Gastroesophageal sphincter (tissue), 3 donors: ENCODE data around the gene TAL2.

ENCODE experiments used
- CTCF ChIP-seq, 4 experiments: fragments of 200-600 bp in 2 of 4; fragments of 450-650 bp in 2 of 4; sonication (generic) in 1 of 4; IDR thresholded peaks; one replicate each; pipeline ENCODE4 v1.5.1; 2017 to 2019; ENCODE audit warnings: antibody characterized with exemption in 4 of 4, mild to moderate bottlenecking in 2 of 4, moderate library complexity in 2 of 4
- EP300 ChIP-seq: sonication (generic); formaldehyde crosslinking; IDR thresholded peaks from one replicate; pipeline ENCODE4 v1.6.1; 2017; ENCODE audit warnings: antibody characterized with exemption, mild to moderate bottlenecking
- POLR2A ChIP-seq, 2 donors: fragments of 450-650 bp; IDR thresholded peaks; one replicate each; pipeline ENCODE4 v1.6.1; 2017; ENCODE audit warnings: antibody characterized with exemption in 2 of 2, mild to moderate bottlenecking in 2 of 2, moderate library complexity in 1 of 2

GRCh38 chr9:105701145-105701544 lies 38.9 kb downstream of the TAL2 start:
- TF ChIP-seq CTCF (IDR thresholded peaks at IDR 0.05) = no peak
- TF ChIP-seq EP300 = no peak
- no peak for TF ChIP-seq POLR2A (IDR thresholded peaks at IDR 0.05)
